Keratinocyte (primary cell): ENCODE data around the gene ADAMTS2. TPM values are rescaled to one million over a fixed set of nuclear protein-coding genes. Genes with fewer than 3 reads are reported as not detected.

Experiments
- DNase-seq: peaks from one replicate; pipeline ENCODE4 v3.0.0-alpha.2; 2011; ENCODE audit warnings: low read depth, missing footprints, low spot score
- FAIRE-seq: peaks from 2 replicates; lab custom pipeline; 2011; peaks lifted over from hg19 to GRCh38; lab: Jason Lieb, UNC
- H2AFZ ChIP-seq: 2 replicates; pipeline ENCODE4 v1.6.0; 2012; ENCODE audit warnings: low read length, control low read depth, inconsistent platforms; ENCODE audit not compliant: control insufficient read depth
- H3K27ac ChIP-seq: 2 replicates; pipeline ENCODE4 v1.5.1; 2011; ENCODE audit warnings: low read length; ENCODE audit not compliant: control insufficient read depth, insufficient read depth
- H3K27me3 ChIP-seq: 3 replicates; pipeline ENCODE4 v1.6.0; 2011; ENCODE audit warnings: low read length; ENCODE audit not compliant: control insufficient read depth, insufficient read depth; ENCODE audit errors: extremely low read depth
- H3K36me3 ChIP-seq, 2 experiments: 2 replicates in 1 of 2; 3 replicates in 1 of 2; pipeline ENCODE4 v1.5.1; 2011; ENCODE audit warnings: low read length in 2 of 2, mild to moderate bottlenecking in 1 of 2; ENCODE audit not compliant: control insufficient read depth in 2 of 2, insufficient read depth in 2 of 2; ENCODE audit errors: extremely low read depth in 1 of 2
- H3K4me1 ChIP-seq: 3 replicates; pipeline ENCODE4 v1.5.1; 2011; ENCODE audit warnings: low read length; ENCODE audit not compliant: control insufficient read depth, insufficient read depth; ENCODE audit errors: extremely low read depth
- H3K4me2 ChIP-seq: 3 replicates; pipeline ENCODE4 v1.6.0; 2011; ENCODE audit warnings: low read depth, low read length; ENCODE audit not compliant: control insufficient read depth, insufficient read depth; ENCODE audit errors: extremely low read depth
- H3K4me3 ChIP-seq, 3 experiments: fragments of 200-600 bp in 1 of 3; sonication (generic) in 1 of 3; 2 replicates in 2 of 3; 3 replicates in 1 of 3; pipeline ENCODE4 v1.5.1; 2011 to 2016; ENCODE audit warnings: low read length in 3 of 3, mild to moderate bottlenecking in 3 of 3, control low read depth in 2 of 3, inconsistent platforms in 1 of 3, low read depth in 1 of 3, mixed read lengths in 1 of 3, mixed run types in 1 of 3, moderate library complexity in 1 of 3; ENCODE audit not compliant: control insufficient read depth in 2 of 3, insufficient read depth in 2 of 3; ENCODE audit errors: extremely low read depth in 1 of 3
- H3K79me2 ChIP-seq: 2 replicates; pipeline ENCODE4 v1.6.0; 2012; ENCODE audit warnings: low read length; ENCODE audit not compliant: control insufficient read depth, insufficient read depth
- H3K9ac ChIP-seq: 3 replicates; pipeline ENCODE4 v1.6.0; 2011; ENCODE audit warnings: low read length; ENCODE audit not compliant: control insufficient read depth, insufficient read depth; ENCODE audit errors: extremely low read depth
- H3K9me1 ChIP-seq: 3 replicates; pipeline ENCODE4 v1.6.0; 2011; ENCODE audit warnings: low read length; ENCODE audit not compliant: control insufficient read depth, insufficient read depth; ENCODE audit errors: extremely low read depth
- H3K9me3 ChIP-seq: 2 replicates; pipeline ENCODE4 v1.5.1; 2012; ENCODE audit warnings: low read depth, low read length; ENCODE audit not compliant: control insufficient read depth
- H4K20me1 ChIP-seq: 3 replicates; pipeline ENCODE4 v1.6.0; 2011; ENCODE audit warnings: low read length; ENCODE audit not compliant: control insufficient read depth, insufficient read depth; ENCODE audit errors: extremely low read depth
- CTCF ChIP-seq, 3 experiments: IDR thresholded peaks in 1 of 3; conservative IDR thresholded peaks in 1 of 3; optimal IDR thresholded peaks in 1 of 3; 2 replicates in 2 of 3; 3 replicates in 1 of 3; pipeline versions ENCODE3 to v1.5.1; 2011; ENCODE audit warnings: low read length in 3 of 3, mild to moderate bottlenecking in 3 of 3, moderate library complexity in 2 of 3, control low read depth in 1 of 3, inconsistent platforms in 1 of 3; ENCODE audit not compliant: insufficient read depth in 2 of 3; ENCODE audit errors: extremely low read depth in 1 of 3
- EZH2 ChIP-seq: IDR thresholded peaks from one replicate; pipeline ENCODE4 v1.6.1; 2012; ENCODE audit warnings: inconsistent platforms, mild to moderate bottlenecking, low read length, moderate library complexity
- dilution Hi-C: fragments of 300-500 bp; cut with MboI; formaldehyde crosslinking; loops from one replicate; pipeline ENCODE4 v1.7.0; 2020; ENCODE audit warnings: low sequenced_read_pairs; ENCODE audit not compliant: extremely low pct_ligation_motif_present
- polyA plus RNA-seq, 5 experiments: library from polyadenylated mRNA; depleted of rRNA in 3 of 5; stranded (reverse) in 3 of 5; stranded (forward) in 1 of 5; unstranded in 1 of 5; fragments of >200 nt; gene quantifications; 1 replicate in 1 of 5; 2 replicates in 3 of 5; 3 replicates in 1 of 5; pipeline versions ENCODE4 v1.2.1 to v1.2.3, GENCODE V29; 2011 to 2012; ENCODE audit warnings: missing spikeins in 2 of 5, low read depth in 1 of 5, low replicate concordance in 1 of 5

Gene ADAMTS2
- polyA plus RNA-seq, 1 donor (not counting 4 experiments of a cell fraction or from before 2014, with no cell fraction given) = not detected

- no peak overlapping the region for H3K9ac ChIP-seq
- TF ChIP-seq EZH2 (no peak), CTCF (optimal IDR thresholded peaks at IDR 0.05 in 1 of 3, IDR thresholded peaks at IDR 0.05 in 1 of 3, conservative IDR thresholded peaks at IDR 0.05 in 1 of 3; ENCODE audit: extremely low read depth in 1 of 3, insufficient read depth in 2 of 3, low read length in 3 of 3) (no peak)
- no peaks in the 10 kb centered on the region for H3K79me2 ChIP-seq
- FAIRE-seq = no peak
- no peak overlapping the region for H3K4me3 ChIP-seq
- H3K9me1 ChIP-seq = no peaks in the 10 kb centered on the region
- H2AFZ ChIP-seq = no peak overlapping the region
- H3K36me3 ChIP-seq = no peaks in the 10 kb centered on the region
- no peak for DNase-seq
- dilution Hi-C loops = no loop called here
- no peaks in the 10 kb centered on the region for H3K4me1 ChIP-seq
- no peak overlapping the region for H3K27ac ChIP-seq
- no peaks in the 10 kb centered on the region for H3K27me3 ChIP-seq
- H3K9me3 ChIP-seq = peaks cover 11% of the 10 kb centered on the region
- H3K4me2 ChIP-seq = no peak overlapping the region
- H4K20me1 ChIP-seq = no peaks in the 10 kb centered on the region
Measured at GRCh38 chr5:179164331-179165311, 180.6 kb downstream of the ADAMTS2 start.

GRCh38 chr5:179163236-179164155, 181.8 kb downstream of the ADAMTS2 start:
- H3K36me3 ChIP-seq = no peaks in the 10 kb centered on the region
- H3K4me3 ChIP-seq = no peak overlapping the region
- H3K4me2 ChIP-seq = no peak overlapping the region
- TF ChIP-seq CTCF (optimal IDR thresholded peaks at IDR 0.05 in 1 of 3, IDR thresholded peaks at IDR 0.05 in 1 of 3, conservative IDR thresholded peaks at IDR 0.05 in 1 of 3; ENCODE audit: extremely low read depth in 1 of 3, insufficient read depth in 2 of 3, low read length in 3 of 3) (no peak), EZH2 (no peak)
- H3K9ac ChIP-seq = no peak overlapping the region
- no peaks in the 10 kb centered on the region for H3K4me1 ChIP-seq
- dilution Hi-C loops = no loop called here
- DNase-seq (no peak), FAIRE-seq (no peak)
- H4K20me1 ChIP-seq = no peaks in the 10 kb centered on the region
- H2AFZ ChIP-seq = no peak overlapping the region
- H3K9me3 ChIP-seq = peaks cover 10% of the 10 kb centered on the region
- H3K79me2 ChIP-seq = no peaks in the 10 kb centered on the region
- H3K27ac ChIP-seq = no peak overlapping the region
- H3K27me3 ChIP-seq = no peaks in the 10 kb centered on the region
- no peaks in the 10 kb centered on the region for H3K9me1 ChIP-seq
